D721Med (cell line): ENCODE results near the gene ZMIZ1.

Experiments
- DNase-seq: peaks from one replicate; pipeline ENCODE4 v3.0.0; 2011; ENCODE audit warnings: low spot score; ENCODE audit not compliant: insufficient read length
- FAIRE-seq: peaks from 2 replicates; lab custom pipeline; 2011; peaks lifted over from hg19 to GRCh38; lab: Jason Lieb, UNC
- TF ChIP-seq, protein P1 (sequence below): IDR thresholded peaks from 2 replicates; pipeline ENCODE4 v1.5.1; 2012; ENCODE audit warnings: mild to moderate bottlenecking, control low read depth; ENCODE audit not compliant: insufficient read depth; ENCODE audit errors: missing control alignments

The ZMIZ1 gene

DNA sequence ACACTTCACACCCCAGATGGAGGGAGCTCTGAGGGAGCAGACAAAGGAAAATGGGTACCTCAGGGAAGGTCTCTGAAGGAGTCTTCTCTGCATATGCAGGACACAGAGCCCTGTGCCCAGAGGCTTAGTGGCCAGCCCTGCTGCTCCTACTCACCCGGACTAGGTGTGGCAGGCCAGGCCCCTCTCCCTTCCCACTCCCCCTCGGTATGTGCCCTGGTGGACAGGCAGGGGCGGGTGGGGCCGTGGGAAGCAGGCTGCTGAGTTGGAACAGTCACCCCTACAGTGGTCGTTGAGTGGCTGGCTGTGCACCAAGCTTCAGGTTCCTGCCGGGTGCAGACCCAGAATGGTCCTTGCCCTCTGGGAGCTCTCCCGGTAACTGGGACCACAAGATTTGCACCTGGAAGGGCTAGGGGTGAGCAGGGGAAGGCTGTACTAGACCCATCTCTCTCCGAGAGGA lies 68.6 kb downstream of the ZMIZ1 start:
- no peak for FAIRE-seq
- DNase-seq, result no peak
- TF ChIP-seq, protein P1, sequence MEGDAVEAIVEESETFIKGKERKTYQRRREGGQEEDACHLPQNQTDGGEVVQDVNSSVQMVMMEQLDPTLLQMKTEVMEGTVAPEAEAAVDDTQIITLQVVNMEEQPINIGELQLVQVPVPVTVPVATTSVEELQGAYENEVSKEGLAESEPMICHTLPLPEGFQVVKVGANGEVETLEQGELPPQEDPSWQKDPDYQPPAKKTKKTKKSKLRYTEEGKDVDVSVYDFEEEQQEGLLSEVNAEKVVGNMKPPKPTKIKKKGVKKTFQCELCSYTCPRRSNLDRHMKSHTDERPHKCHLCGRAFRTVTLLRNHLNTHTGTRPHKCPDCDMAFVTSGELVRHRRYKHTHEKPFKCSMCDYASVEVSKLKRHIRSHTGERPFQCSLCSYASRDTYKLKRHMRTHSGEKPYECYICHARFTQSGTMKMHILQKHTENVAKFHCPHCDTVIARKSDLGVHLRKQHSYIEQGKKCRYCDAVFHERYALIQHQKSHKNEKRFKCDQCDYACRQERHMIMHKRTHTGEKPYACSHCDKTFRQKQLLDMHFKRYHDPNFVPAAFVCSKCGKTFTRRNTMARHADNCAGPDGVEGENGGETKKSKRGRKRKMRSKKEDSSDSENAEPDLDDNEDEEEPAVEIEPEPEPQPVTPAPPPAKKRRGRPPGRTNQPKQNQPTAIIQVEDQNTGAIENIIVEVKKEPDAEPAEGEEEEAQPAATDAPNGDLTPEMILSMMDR, result no peak

DNA sequence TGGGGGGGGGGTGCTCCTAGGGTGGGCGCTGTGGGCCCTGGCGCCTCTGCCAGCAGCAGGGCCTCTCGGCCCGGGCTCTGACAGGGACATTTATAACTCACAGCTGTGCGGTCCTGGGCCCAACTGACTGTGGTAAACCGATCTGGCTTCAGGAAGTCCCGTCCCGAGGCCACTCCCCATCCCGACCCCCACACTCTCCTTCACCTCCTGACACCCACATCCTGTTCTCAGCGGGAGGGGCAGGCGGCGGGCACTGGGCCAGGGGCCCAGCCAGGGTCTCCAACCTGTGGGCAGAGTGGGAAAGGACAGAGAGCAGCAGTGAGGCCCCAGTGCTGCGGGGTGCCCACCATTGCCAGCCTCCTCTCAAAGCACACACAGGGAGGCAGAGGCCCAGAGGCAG lies 69.1 kb downstream of the ZMIZ1 start:
- FAIRE-seq (no peak), DNase-seq (no peak)
- TF ChIP-seq, protein P1, result no peak

DNA sequence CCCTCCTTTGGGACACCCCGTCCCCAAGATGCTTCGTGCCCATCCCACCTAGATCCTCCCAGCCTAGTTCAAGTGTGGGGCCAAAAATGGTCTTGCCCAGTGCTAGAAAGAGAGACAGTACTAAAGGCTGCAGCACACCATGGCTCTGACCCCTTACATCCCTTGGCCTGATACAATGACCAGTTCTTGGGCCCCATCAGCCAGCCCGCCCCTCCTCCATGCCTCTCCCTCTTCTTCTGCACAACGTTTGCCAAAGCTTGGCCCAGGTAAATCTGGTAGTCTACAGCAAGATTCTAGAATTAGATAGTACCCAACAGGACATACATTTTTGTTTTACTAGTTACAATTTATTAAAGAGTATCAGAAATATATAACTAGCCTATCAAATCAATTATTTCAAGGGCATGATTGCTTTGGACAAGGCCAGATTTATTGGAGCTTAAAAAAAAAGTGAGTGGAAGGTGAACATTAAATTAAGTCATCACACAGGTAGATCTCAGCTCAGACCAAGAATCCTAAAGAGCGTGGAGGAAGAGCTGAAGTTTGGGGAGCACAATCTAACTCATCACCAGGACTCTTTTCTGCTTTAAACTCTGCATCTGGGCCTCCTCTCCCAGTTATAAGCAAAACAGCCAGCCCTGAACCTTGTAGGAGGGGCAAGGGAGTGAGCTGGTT lies 69.8 kb downstream of the ZMIZ1 start:
- DNase-seq (no peak), FAIRE-seq (no peak)
- TF ChIP-seq, protein P1, result no peak

DNA sequence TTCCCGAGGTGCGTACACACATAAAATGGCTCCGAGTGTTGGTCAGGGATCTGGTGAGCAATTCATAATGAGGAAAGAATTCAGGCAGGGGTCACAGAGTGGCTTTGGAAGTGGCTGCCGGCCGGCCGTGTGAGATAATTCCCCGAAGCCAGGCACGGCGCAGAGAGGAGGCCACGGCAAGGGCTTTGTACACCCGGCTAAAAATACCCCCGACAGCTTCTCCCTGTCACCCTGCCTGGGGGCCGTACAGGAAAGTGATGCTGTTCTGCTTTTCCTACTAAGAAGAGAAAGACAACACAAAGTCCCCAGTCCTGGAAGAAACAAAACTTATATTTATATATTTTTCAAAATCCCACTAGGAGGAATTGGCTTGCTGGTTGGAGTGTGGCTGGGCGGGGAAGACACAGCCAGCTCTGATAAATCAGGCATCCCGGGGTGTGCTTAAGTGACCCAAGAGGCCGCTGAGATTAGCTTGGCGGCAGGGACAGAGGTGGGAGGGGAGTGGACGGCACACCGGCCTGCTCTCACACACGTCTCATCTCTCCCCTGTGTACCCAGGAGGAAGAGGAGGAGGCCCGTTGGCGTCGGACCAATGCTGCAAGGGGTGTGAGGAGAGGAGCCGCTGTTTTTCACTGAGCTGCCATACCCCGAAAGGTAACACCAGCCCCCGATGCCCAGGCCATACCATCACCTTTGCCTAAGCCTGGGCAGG lies 70.5 kb downstream of the ZMIZ1 start:
- DNase-seq (no peak), FAIRE-seq (no peak)
- TF ChIP-seq, protein P1, result no peak

DNA sequence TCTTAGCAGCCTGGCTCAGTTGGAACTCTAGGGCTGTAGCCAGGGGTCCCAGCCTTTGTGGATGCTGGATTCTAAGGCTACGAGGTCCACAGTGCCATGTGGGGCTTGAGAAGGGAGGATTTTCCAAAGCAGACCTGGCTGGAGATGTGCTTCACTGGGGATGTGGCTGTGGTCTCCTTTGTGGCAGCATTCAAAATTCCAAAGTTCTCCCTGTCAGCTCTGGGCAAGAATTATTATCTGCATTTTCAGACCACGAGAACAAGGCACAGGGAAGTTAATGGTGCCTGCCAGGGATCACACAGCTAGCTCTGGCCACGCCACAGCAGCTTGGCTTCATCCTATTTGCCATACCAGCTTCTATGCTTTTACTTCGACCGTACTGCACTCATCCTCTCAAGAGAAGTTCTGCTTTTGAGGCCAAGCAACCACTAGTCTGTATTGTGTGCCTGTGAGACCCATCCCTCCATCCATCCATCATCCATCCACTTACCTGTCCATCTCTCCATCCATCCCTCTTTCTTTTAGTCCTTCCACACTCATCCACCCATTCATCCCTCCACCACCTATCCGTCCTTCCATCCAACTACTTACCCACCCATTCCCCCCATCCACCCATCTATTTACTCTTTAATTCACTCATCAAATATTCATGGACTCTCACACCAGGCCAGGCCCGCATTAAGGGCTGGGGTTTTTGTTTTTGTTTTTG lies 71.5 kb downstream of the ZMIZ1 start:
- DNase-seq, result no peak
- TF ChIP-seq, protein P1, result no peak
- no peak for FAIRE-seq

DNA sequence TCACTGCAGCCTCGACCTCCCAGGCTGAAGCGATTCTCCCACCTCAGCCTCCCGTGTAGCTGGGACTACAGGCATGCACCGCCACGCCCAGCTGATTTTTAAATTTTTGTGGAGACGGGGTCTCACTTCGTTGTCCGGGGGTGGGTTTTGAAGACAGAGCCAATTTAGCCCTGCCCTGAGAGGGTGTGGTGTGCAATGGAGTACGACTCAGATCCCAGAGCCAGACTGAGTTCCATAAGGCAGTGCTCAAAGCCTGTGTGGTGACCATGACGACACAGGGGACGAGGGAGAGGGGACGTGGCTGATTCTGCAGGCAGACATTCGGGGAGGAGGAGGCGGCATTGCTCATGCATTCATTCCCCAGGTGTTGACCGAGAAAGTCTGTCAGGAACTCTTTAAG lies 72.1 kb downstream of the ZMIZ1 start:
- TF ChIP-seq, protein P1, result no peak
- FAIRE-seq, result no peak
- DNase-seq, result no peak
